HepG2 (cell line): Measurements from ENCODE around the gene YEATS4. TPM values are rescaled to one million over a fixed set of nuclear protein-coding genes. Genes with fewer than 3 reads are reported as not detected.

Experiments
- GFI1 ChIP-seq: sonication (generic); formaldehyde crosslinking; IDR thresholded peaks from 2 replicates; pipeline ENCODE4 v1.5.0; 2020; ENCODE audit warnings: missing genetic modification reagents, mild to moderate bottlenecking, borderline replicate concordance
- KLF6 ChIP-seq: IDR thresholded peaks from 2 replicates; pipeline ENCODE4 v1.8.0; 2016; ENCODE audit warnings: missing biosample characterization, missing genetic modification reagents
- REXO4 ChIP-seq: sonication (generic); formaldehyde crosslinking; IDR thresholded peaks from 2 replicates; pipeline ENCODE4 v1.8.0; 2022; ENCODE audit warnings: missing genetic modification reagents, mild to moderate bottlenecking, borderline replicate concordance
- RFXANK ChIP-seq: IDR thresholded peaks from 2 replicates; pipeline ENCODE4 v1.6.1; 2016
- TARDBP ChIP-seq: sonication (generic); formaldehyde crosslinking; IDR thresholded peaks from 2 replicates; pipeline ENCODE4 v1.8.0; 2022; ENCODE audit warnings: mild to moderate bottlenecking, missing genetic modification reagents
- USF2 ChIP-seq, 2 experiments: sonication (generic) in 1 of 2; formaldehyde crosslinking in 1 of 2; IDR thresholded peaks; 2 replicates each; pipeline versions ENCODE4 v1.5.1 to v1.6.1; 2011 to 2020; ENCODE audit warnings: borderline replicate concordance in 1 of 2, low read depth in 1 of 2, low read length in 1 of 2, mild to moderate bottlenecking in 1 of 2, missing genetic modification reagents in 1 of 2, moderate library complexity in 1 of 2
- ZBTB38 ChIP-seq: sonication (generic); formaldehyde crosslinking; IDR thresholded peaks from 2 replicates; pipeline ENCODE4 v1.5.1; 2020; ENCODE audit warnings: mild to moderate bottlenecking, missing genetic modification reagents
- ZFP82 ChIP-seq: sonication (generic); formaldehyde crosslinking; IDR thresholded peaks from 2 replicates; pipeline ENCODE4 v1.5.1; 2020; ENCODE audit warnings: mild to moderate bottlenecking, missing genetic modification reagents, borderline replicate concordance
- ZNF407 ChIP-seq: sonication (generic); formaldehyde crosslinking; IDR thresholded peaks from one replicate; pipeline ENCODE4 v1.5.1; 2020; ENCODE audit warnings: mild to moderate bottlenecking, missing genetic modification reagents; ENCODE audit errors: not compliant biosample characterization
- ZNF574 ChIP-seq: sonication (generic); formaldehyde crosslinking; IDR thresholded peaks from 2 replicates; pipeline ENCODE4 v1.4.0; 2020; ENCODE audit warnings: missing genetic modification reagents
- ZNF619 ChIP-seq: sonication (generic); formaldehyde crosslinking; IDR thresholded peaks from 2 replicates; pipeline ENCODE4 v1.4.0; 2020; ENCODE audit warnings: mild to moderate bottlenecking, missing genetic modification reagents
- ZNF703 ChIP-seq: sonication (generic); formaldehyde crosslinking; IDR thresholded peaks from 2 replicates; pipeline ENCODE4 v1.5.1; 2020; ENCODE audit warnings: missing genetic modification reagents, mild to moderate bottlenecking, moderate library complexity, borderline replicate concordance
- polyA plus RNA-seq, 8 experiments: library from polyadenylated mRNA; depleted of rRNA in 3 of 8; stranded (reverse) in 7 of 8; unstranded in 1 of 8; fragments of >200 nt; fragmentation: Illumina TruSeq in 4 of 8; extraction: Trizol in 4 of 8; gene quantifications; 2 replicates each; pipeline versions ENCODE4 v1.2.1 to v1.2.3, GENCODE V29; 2011 to 2016; ENCODE audit warnings: low read depth in 4 of 8, missing spikeins in 1 of 8, mixed read lengths in 1 of 8; ENCODE audit not compliant: insufficient read depth in 1 of 8
- total RNA-seq, 5 experiments: library from RNA; depleted of rRNA; stranded (reverse); fragments of >200 nt; fragmentation: Illumina TruSeq; extraction: Trizol; gene quantifications; 2 replicates each; pipeline ENCODE4 v1.2.3, GENCODE V29; 2016; ENCODE audit warnings: low read depth in 1 of 5

YEATS4 gene
- total and polyA plus RNA-seq, 2 of the 13 experiments (the other 11 are each of a cell fraction or from before 2014, with no cell fraction given) = 16.8 to 45.0 TPM

GRCh38 chr12:69354556-69355187 is 4.9 kb upstream of the YEATS4 start (continued):
- TF ChIP-seq USF2 (IDR thresholded peaks at IDR 0.05; ENCODE audit: low read depth, low read length) (no peak), USF2 (CRISPR knock-in tag; IDR thresholded peaks at IDR 0.05; ENCODE audit: borderline replicate concordance) (no peak), ZNF703 (CRISPR knock-in tag) (no peak), REXO4 (CRISPR knock-in tag) (no peak), ZBTB38 (CRISPR knock-in tag) (0 out of 2 replicates have a peak, but pooled peaks have one; percentile 37), ZNF574 (CRISPR knock-in tag) (peak; percentile 71), ZNF407 (no peak), KLF6 (CRISPR knock-in tag) (0 out of 2 replicates have a peak, but pooled peaks have one; percentile 38), ZNF619 (CRISPR knock-in tag) (peak; percentile 55; the same call in 1 of the 2 replicates), GFI1 (CRISPR knock-in tag) (no peak), ZFP82 (CRISPR knock-in tag) (no peak; the same call in 1 of the 2 replicates), RFXANK (CRISPR knock-in tag) (no peak; the same call in 1 of the 2 replicates), TARDBP (CRISPR knock-in tag) (peak; percentile 79; the same call in 1 of the 2 replicates)
